Testis (tissue), 3 donors: ENCODE data around the gene TEDDM1. TPM values are rescaled to one million over a fixed set of nuclear protein-coding genes. Genes with fewer than 3 reads are reported as not detected.

Experiments used
- DNase-seq: peaks from one replicate; pipeline ENCODE4 v3.0.0-alpha.2; 2019
- H3K27ac ChIP-seq, 2 donors: fragments of 200-600 bp; sonication (generic); one replicate each; pipeline ENCODE4 v1.5.1; 2019
- H3K27me3 ChIP-seq: fragments of 200-600 bp; sonication (generic); one replicate; pipeline ENCODE4 v1.5.1; 2019
- H3K36me3 ChIP-seq: fragments of 200-600 bp; sonication (generic); one replicate; pipeline ENCODE4 v1.5.1; 2017; ENCODE audit warnings: low read depth; ENCODE audit errors: missing control alignments
- H3K4me1 ChIP-seq: fragments of 200-600 bp; sonication (generic); one replicate; pipeline ENCODE4 v1.5.1; 2019
- H3K4me3 ChIP-seq, 2 donors: fragments of 200-600 bp; sonication (generic); one replicate each; pipeline ENCODE4 v1.5.1; 2017 to 2019
- H3K9me3 ChIP-seq: fragments of 200-600 bp; sonication (generic); one replicate; pipeline ENCODE4 v1.5.1; 2017
- CTCF ChIP-seq, 3 experiments: fragments of 450-650 bp in 2 of 3; fragments of 200-600 bp in 1 of 3; sonication (generic) in 1 of 3; IDR thresholded peaks; one replicate each; pipeline ENCODE4 v1.5.1; 2016 to 2019; ENCODE audit warnings: antibody characterized with exemption in 3 of 3, mild to moderate bottlenecking in 2 of 3, moderate library complexity in 1 of 3
- POLR2A ChIP-seq: fragments of 450-650 bp; IDR thresholded peaks from one replicate; pipeline ENCODE4 v1.6.1; 2017; ENCODE audit warnings: antibody characterized with exemption, mild to moderate bottlenecking, moderate library complexity
- WGBS, 2 donors: methylation state at CpG; one replicate each; pipeline ENCODE4 v1.1.5; 2018; 5-methylcytosine and 5-hydroxymethylcytosine counted together
- intact Hi-C: fragments of 100-400 bp; cut with DNase I; formaldehyde crosslinking; loops from one replicate; pipeline ENCODE4 v1.15.1; 2023; ENCODE audit warnings: low total_unique reads
- polyA plus RNA-seq: library from polyadenylated mRNA; stranded (reverse); fragments of 350-450 nt; fragmentation: Illumina TruSeq; extraction: RNeasy Lipid Tissue Mini Kit (QIAGEN cat#74804); gene quantifications from one replicate; pipeline ENCODE4 v1.2.3, GENCODE V29; 2014; ENCODE audit warnings: low read depth, low replicate concordance; ENCODE audit not compliant: insufficient read depth
- total RNA-seq, 2 donors: library from RNA; depleted of rRNA; stranded (reverse); fragments of >200 nt; gene quantifications; one replicate each; pipeline ENCODE4 v1.2.3, GENCODE V29; 2016

Gene TEDDM1
- total and polyA plus RNA-seq, 3 donors from 2014 or later: not detected

DNA sequence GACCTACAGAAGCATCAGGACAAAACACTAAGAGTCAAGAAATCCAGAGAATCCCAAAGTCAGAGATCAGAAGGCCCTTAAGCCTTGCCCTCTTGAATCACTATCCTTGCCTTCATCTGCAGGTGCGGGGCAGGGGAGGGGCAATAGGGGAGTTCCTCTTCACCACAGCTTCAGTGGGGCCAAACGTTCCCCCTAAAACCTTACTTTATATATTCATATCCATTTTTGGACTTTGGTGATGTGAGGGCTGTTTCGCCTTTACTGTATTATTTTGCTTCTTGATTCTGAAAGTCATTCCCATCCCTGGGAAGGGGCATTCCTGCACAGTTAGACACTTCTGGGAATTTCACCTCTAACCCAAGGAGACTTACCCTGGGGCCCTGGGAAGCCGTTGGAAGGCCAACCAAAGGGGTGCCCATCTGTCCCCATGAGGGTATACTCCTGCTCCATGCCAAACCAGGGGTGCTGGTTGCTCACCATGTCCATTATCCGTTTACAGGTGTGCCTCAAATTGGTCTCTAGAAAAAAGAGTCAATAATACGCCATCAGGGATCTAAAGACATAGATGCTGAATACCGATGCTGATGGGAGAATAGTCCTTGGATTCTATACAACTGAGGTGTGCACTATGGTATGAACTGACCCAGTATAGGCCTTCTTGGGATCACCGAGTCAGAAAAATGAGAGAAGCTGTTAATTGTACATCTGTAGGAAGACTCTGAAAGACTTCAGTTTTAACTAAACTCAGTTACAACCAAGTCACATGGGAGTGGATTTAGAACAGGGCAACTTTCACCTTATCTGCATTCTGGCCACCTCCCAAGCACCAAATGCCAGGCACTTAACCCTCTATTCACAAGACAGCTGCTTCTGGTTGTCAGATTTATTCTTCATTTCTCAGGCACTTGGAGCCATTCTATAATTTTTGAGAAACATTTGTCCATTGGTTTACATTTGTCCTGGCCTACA, 14.3 kb downstream of the TEDDM1 start:
- Histone ChIP-seq H3K4me1 (peaks cover 22% of the 10 kb centered on the region), H3K36me3 (no peaks in the 10 kb centered on the region), H3K27ac (no peak overlapping the region), H3K27me3 (no peaks in the 10 kb centered on the region), H3K9me3 (no peaks in the 10 kb centered on the region), H3K4me3 (no peak overlapping the region)
- no peak for TF ChIP-seq POLR2A
- TF ChIP-seq CTCF (IDR thresholded peaks at IDR 0.05): no peak
- DNase-seq: no peak
- WGBS, 2 donors: 86 to 92% methylated on average over 8 of the region's 8 CpGs
- intact Hi-C loops: no loop called here

DNA sequence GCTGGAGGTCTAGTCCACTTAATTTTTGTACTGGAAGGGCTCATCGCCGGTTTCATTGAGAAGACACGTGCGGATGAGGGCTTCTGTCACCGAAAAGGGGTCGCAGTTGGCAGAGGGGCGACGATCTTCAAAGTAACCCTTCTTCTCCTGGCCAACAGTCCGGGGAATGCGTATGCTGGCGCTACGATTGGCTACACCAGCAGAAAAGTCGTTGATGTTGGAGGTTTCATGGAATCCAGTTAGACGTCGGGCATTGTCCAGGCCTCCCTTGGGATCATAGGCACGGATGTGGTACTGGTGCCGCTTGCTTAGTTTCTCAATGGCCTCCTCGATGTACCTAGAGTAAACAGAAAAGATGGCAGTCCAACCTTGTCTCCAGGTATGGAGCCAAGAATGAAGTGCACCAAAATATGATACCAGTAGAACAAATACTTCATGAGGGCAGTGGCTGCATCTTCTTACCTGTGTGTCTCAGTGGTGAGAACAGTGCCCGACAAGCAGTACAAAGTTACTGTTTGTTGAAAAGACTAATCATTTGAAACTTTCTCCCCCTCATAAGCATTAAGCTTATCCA, 16.0 kb downstream of the TEDDM1 start:
- Histone ChIP-seq H3K4me1 (peaks cover 22% of the 10 kb centered on the region), H3K36me3 (no peaks in the 10 kb centered on the region)
- TF ChIP-seq POLR2A (no peak), CTCF (IDR thresholded peaks at IDR 0.05) (no peak)

DNA sequence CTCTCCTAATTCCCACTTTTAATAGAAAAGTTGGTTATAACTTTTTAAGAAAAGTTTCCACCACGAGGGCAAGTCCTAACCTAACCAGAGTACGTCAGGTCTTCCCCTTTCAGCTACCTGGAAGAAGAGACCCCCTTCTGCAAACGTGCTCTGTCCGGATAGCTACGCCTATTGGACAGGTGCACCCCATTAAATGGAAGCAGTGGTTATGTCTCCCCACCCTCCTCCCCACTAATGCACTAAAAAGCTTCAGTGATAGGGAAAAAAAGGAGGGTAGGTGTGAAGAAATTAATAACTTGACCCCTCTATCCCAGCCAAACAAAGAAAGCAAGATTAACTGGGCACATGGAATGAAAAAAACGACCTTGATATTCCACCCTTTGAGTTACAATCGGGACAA, 16.5 kb downstream of the TEDDM1 start:
- Histone ChIP-seq H3K36me3 (no peaks in the 10 kb centered on the region), H3K9me3 (no peaks in the 10 kb centered on the region), H3K27me3 (no peaks in the 10 kb centered on the region), H3K4me3 (no peak overlapping the region), H3K4me1 (peaks cover 22% of the 10 kb centered on the region), H3K27ac (no peak overlapping the region)
- WGBS, 2 donors: 79 to 84% methylated on average over 7 of the region's 7 CpGs
- TF ChIP-seq CTCF (IDR thresholded peaks at IDR 0.05): no peak
- no peak for TF ChIP-seq POLR2A
- DNase-seq: no peak
- intact Hi-C loops: no loop called here

More for the DNA sequence above, 16.0 kb downstream of the TEDDM1 start:
- no peak for DNase-seq
- intact Hi-C loops: no loop called here
- 91 to 94% methylated on average over 19 of the region's 19 CpGs for WGBS, 2 donors
- Histone ChIP-seq H3K4me3 (no peak overlapping the region), H3K27me3 (no peaks in the 10 kb centered on the region), H3K27ac (no peak overlapping the region), H3K9me3 (no peaks in the 10 kb centered on the region)

- Histone ChIP-seq H3K9me3 (no peaks in the 10 kb centered on the region), H3K36me3 (no peaks in the 10 kb centered on the region), H3K4me1 (peaks cover 18% of the 10 kb centered on the region), H3K4me3 (no peak overlapping the region), H3K27ac (no peak overlapping the region), H3K27me3 (no peaks in the 10 kb centered on the region)
- no peak for TF ChIP-seq CTCF (IDR thresholded peaks at IDR 0.05)
- no peak for TF ChIP-seq POLR2A
- intact Hi-C loops: no loop called here
- DNase-seq: no peak
- 72 to 81% methylated on average over 4 of the region's 4 CpGs for WGBS, 2 donors
Measured at GRCh38 chr1:182383037-182383661, 17.3 kb downstream of the TEDDM1 start.
